Stimulated activated CD8-positive, alpha-beta memory T cell treated with anti-CD3 and anti-CD28 coated beads, Interleukin-7, amount 100 ng/mL, for 48 hours (primary cell): ENCODE measurements around the gene OR5K3.
A peak's percentile ranks its signal among the peaks of the same experiment; 100 is the strongest.
"Not testable (repeated sequence)": the region's sequence is repeated elsewhere in the genome, so short reads cannot be mapped to it uniquely, and the experiment has no call there.

Experiments
- DNase-seq, 2 donors: peaks; one replicate each; pipeline ENCODE4 v3.0.0-alpha.2; 2020; ENCODE audit warnings: low read depth in 1 of 2; ENCODE audit errors: extremely low read depth in 1 of 2

Gene OR5K3, protein sequence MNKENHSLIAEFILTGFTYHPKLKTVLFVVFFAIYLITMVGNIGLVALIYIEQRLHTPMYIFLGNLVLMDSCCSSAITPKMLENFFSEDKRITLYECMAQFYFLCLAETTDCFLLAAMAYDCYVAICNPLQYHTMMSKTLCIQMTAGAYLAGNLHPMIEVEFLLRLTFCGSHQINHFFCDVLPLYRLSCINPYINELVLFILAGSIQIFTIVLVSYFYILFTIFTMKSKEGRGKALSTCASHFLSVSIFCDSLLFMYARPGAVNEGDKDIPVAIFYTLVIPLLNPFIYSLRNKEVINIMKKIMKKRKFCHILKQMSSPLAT

GRCh38 chr3:98390366-98390765, at the start of gene OR5K3:
Gene OR5K3 (plus strand): TSS chr3:98390666. CDS start chr3:98390666, 0 bp downstream.
- no peak for DNase-seq

GRCh38 chr3:98341758-98342157, 48.7 kb upstream of the OR5K3 start:
- no peak for DNase-seq

- DNase-seq = peak in 1 of 2 donors; percentile 23
Observed at GRCh38 chr3:98343647-98344507, 46.6 kb upstream of the OR5K3 start.

DNA sequence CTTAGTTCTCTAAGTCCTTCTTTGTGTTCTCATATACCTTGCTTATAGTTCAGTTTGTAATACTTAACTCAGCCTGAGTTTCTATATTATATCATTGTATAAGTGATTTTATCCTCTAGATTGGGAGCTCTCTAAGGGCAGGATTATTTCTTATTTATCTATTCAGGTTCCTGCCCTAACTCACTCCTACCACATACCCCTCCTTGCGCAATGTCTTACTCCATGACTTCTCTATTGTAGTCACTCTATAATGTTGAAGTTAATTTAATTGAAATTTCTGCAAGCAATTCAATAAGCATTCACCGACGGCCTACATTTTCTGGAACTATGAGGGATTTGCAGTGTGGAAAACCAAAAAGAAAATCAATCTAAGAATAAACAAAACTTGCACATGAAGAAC, 40.4 kb upstream of the OR5K3 start:
- no peak for DNase-seq

- no peak for DNase-seq
Observed at GRCh38 chr3:98353554-98353953, 36.9 kb upstream of the OR5K3 start, which contains the start of gene OR5K4. Gene OR5K4 (plus strand): TSS chr3:98353854. CDS start chr3:98353854, 0 bp downstream.

- no peak for DNase-seq
Observed at GRCh38 chr3:98359250-98359649, 31.2 kb upstream of the OR5K3 start.

GRCh38 chr3:98359993-98360675, 30.3 kb upstream of the OR5K3 start:
- DNase-seq = no peak

DNA sequence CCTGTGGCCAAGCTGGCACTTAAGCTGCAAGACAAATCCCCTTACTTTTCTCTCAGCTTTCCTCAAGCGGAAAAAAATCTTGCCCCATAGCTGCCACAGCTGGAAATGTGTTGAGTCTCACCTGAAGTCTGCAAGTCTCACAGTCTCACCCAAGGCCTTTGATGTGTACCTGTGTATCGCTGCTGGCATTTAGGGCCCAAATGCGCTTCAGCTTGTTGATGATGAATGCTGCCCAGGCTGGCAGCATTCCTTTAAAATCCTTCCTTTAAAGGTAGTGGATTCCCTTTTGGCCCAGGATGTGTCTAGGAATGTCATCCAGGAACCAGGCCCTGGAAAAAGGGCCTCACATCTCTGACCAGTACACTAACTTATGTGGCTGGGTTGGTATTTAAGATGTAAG, 29.8 kb upstream of the OR5K3 start:
- DNase-seq = no peak

DNA sequence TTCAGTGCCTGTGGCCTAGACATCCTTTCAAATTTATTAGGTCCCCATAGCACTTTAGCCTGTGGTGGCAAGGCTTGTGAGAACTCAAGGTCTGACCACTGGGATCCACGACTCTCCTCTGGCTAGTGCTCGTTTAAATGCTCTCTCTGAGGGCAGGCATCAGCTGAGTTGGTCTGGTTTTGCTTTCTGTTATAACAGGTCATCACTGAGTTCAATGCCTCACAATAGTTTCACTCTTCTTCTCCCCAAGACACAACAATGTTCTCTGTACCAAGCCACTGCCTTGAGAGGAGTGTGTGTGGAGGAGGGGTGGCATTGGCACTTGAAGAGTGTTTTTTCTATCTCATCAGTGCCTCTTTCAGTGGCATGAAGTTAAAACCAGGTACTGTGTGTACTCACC, 29.2 kb upstream of the OR5K3 start:
- DNase-seq = no peak

DNA sequence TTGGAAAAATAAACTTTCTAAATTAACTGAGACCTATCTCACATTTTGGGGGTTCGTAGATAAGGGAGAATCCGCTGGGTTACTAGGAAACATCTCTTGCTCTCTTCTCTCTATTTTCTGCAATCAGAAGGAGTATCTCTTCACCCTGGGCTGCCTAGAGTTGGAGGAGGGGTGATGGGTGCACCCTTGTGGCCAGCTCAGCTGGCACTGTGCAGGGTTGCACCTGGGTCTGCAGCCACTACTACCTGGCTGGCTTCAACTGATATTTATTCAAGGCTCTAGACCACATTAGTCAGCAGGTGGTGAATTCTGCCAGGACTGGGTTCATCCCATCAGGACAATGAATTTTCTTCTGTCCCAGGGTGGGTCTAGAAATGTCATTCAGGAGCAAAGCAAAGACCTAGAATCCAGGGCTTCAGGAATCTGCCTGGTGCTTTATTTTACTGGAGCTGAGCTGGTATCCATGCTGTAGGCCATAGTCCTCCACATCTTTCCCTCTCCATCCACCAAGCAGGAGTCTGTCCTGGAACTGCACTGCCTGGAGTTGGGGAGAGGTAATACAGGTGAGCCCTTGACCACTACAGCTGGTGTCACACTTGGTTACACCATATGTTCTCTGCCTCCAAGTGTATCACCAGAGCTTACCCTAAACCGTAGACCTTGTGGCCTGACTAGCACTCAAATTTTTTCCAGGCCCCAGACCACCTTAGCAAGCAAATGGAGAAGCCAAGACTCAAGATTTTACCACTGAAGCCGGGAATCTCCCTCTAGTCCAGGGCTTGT, 22.8 kb upstream of the OR5K3 start:
- DNase-seq = no peak

GRCh38 chr3:98371186-98371585, 19.3 kb upstream of the OR5K3 start:
- no peak for DNase-seq

- no peak for DNase-seq
Observed at GRCh38 chr3:98371853-98372252, 18.6 kb upstream of the OR5K3 start.

DNA sequence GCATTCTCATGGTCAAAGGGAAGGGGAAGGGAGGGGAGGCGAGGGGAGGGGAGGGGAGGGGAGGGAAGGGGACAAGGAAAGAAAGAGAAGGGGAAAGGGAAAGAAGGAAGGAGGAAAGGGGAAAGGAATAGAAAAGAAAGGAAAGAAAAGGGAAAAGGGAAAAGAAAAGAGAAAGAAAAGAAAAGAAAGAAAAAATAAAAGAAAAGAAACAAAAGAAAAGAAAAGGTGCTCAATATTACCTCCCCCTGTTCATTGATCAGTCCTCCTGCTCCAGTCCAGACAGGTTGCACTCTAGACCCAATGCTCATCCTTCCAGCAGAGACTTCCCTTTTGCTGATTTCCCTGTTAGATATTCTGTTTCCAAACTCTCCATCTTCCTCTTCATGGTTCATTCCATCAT, 18.0 kb upstream of the OR5K3 start:
- DNase-seq = no peak

- DNase-seq = no peak
Observed at GRCh38 chr3:98376631-98377030, 13.8 kb upstream of the OR5K3 start.

GRCh38 chr3:98388147-98388546, 2.3 kb upstream of the OR5K3 start:
- no peak for DNase-seq

DNA sequence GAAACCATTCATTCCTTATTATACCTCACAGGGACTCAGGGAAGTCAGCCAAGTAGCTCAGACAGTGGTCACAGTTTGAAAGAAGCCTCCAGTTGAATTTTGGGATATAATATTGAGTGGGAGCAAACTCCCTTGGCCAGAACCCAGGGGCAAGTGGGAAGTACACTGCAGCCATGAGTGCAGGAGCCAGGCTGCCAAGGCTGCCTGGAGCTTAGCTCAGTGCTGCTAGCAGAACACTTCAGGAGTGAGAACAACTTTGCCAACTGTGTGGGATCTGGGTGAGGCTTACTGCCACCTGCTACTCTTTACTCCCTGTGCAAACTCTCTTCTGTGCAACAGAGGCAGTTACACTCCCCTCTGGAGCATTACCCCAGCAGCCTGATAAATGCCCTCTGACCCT, 4.6 kb downstream of the OR5K3 start:
- no peak for DNase-seq

DNA sequence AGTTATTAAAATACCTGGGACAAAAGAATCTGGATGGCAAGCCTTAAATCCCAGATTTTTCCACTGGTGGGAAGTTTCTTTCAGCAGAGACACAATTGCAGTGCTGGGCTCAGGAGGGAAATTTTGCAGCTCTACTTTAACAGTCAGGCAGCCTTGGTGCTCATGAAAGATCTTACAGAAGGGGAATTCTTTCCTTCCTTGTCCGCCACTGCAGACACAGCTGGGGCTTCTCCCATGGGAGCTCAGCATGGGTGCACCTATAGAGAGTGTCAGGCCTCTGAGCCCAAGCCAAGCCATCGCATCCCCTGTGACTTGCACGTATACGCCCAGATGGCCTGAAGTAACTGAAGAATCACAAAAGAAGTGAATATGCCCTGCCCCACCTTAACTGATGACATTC, 6.0 kb downstream of the OR5K3 start:
- not testable (repeated sequence) for DNase-seq

GRCh38 chr3:98398513-98398912, 8.0 kb downstream of the OR5K3 start:
- no peak for DNase-seq

DNA sequence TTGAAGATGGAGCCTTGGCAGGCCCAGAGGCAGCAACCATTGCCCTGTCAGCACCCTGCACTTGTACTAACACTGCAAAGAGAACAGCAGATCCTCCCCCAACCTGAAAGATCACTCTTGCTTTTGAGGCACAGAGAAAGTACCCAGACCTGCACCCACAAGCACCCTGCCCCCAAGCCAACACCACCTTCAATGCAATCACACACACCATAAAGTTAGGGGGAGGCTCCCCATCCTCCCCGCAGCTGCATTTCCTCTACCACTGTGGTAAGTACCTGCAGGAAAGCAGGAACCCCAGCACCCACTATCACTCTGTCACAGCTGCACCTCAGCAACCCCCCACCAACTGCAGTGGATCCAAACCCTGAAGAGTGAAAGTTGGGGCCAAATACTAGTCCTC, 12.0 kb downstream of the OR5K3 start:
- DNase-seq = no peak

GRCh38 chr3:98404010-98404409, 13.5 kb downstream of the OR5K3 start:
- DNase-seq = no peak

DNA sequence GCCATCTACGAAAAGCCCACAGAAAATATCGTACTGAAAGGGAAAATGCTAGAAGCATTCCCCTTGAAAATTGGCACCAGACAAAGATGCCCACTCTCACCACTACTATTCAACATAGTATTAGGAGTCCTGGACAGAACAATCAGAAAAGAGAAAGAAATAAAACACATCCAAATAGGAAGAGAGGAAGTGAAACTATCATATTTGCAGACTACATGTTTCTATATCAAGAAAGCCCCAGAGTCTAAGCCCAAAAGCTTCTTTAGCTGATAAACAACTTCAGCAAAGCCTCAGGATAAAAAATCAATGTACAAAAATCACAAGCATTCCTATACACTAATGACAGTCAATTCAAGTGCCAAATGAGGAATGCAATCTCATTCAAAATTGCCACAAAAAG, 15.6 kb downstream of the OR5K3 start:
- no peak for DNase-seq
